Left ventricle myocardium inferior (tissue), 1 donor: ENCODE results near the gene MTX2. TPM values are rescaled to one million over a fixed set of nuclear protein-coding genes. Genes with fewer than 3 reads are reported as not detected.

ENCODE experiments used
- DNase-seq: peaks from one replicate; pipeline ENCODE4 v3.0.0-alpha.2; 2020
- H3K27ac ChIP-seq: fragments of 200-600 bp; replicated peaks from 2 replicates; pipeline ENCODE4 v1.8.0; 2021
- H3K27me3 ChIP-seq: fragments of 200-600 bp; 2 replicates; pipeline ENCODE4 v1.8.0; 2021; ENCODE audit warnings: low read depth
- H3K36me3 ChIP-seq: fragments of 200-600 bp; 2 replicates; pipeline ENCODE4 v1.8.0; 2021
- H3K4me1 ChIP-seq: fragments of 200-600 bp; 2 replicates; pipeline ENCODE4 v1.8.0; 2021
- H3K4me3 ChIP-seq: fragments of 200-600 bp; 2 replicates; pipeline ENCODE4 v1.8.0; 2021; ENCODE audit warnings: mild to moderate bottlenecking, moderate library complexity
- H3K9me3 ChIP-seq: fragments of 200-600 bp; replicated peaks from 2 replicates; pipeline ENCODE4 v1.8.0; 2021
- CTCF ChIP-seq: fragments of 200-600 bp; IDR thresholded peaks from 2 replicates; pipeline ENCODE4 v1.8.0; 2021; ENCODE audit warnings: antibody characterized with exemption, mild to moderate bottlenecking, borderline replicate concordance
- intact Hi-C: fragments of 100-400 bp; cut with micrococcal nuclease; formaldehyde crosslinking; loops from one replicate; pipeline ENCODE4 v1.11.0; 2022
- total RNA-seq: library from RNA; stranded (reverse); fragmentation: NEBNext Ultra II Directional; extraction: Animal tissue kit (Norgen Biotek cat#: 25700); gene quantifications from one replicate; pipeline ENCODE4 v1.2.1, GENCODE V29; 2021
- donor health status: DM: no; HTN: yes; CAD: no; lungs with severe emphysema.

The MTX2 gene
- total RNA-seq, 1 donor from 2014 or later, result 52.0 TPM

- TF ChIP-seq CTCF, result no peak
- H3K4me3 ChIP-seq, result no peak overlapping the region
- H3K9me3 ChIP-seq, result no peaks in the 10 kb centered on the region
- H3K27ac ChIP-seq, result no peak overlapping the region
- peaks cover 38% of the 10 kb centered on the region for H3K4me1 ChIP-seq
- no peaks in the 10 kb centered on the region for H3K27me3 ChIP-seq
- no peaks in the 10 kb centered on the region for H3K36me3 ChIP-seq
- intact Hi-C loops, result no loop called here
- DNase-seq, result no peak
Measured at GRCh38 chr2:176278927-176279326, 9.7 kb downstream of the MTX2 start.

- Histone ChIP-seq H3K4me3 (no peak overlapping the region), H3K27ac (no peak overlapping the region), H3K27me3 (no peaks in the 10 kb centered on the region), H3K9me3 (no peaks in the 10 kb centered on the region), H3K4me1 (peaks cover 27% of the 10 kb centered on the region), H3K36me3 (no peaks in the 10 kb centered on the region)
- DNase-seq, result no peak
- intact Hi-C loops, result no loop called here
- no peak for TF ChIP-seq CTCF
Measured at GRCh38 chr2:176280156-176280555, 10.9 kb downstream of the MTX2 start.

- intact Hi-C loops, result no loop called here
- Histone ChIP-seq H3K4me1 (peaks cover 21% of the 10 kb centered on the region), H3K9me3 (no peaks in the 10 kb centered on the region), H3K36me3 (no peaks in the 10 kb centered on the region), H3K4me3 (no peak overlapping the region), H3K27ac (no peak overlapping the region), H3K27me3 (no peaks in the 10 kb centered on the region)
- no peak for DNase-seq
- no peak for TF ChIP-seq CTCF
Measured at GRCh38 chr2:176280867-176281658, 11.8 kb downstream of the MTX2 start.

DNA sequence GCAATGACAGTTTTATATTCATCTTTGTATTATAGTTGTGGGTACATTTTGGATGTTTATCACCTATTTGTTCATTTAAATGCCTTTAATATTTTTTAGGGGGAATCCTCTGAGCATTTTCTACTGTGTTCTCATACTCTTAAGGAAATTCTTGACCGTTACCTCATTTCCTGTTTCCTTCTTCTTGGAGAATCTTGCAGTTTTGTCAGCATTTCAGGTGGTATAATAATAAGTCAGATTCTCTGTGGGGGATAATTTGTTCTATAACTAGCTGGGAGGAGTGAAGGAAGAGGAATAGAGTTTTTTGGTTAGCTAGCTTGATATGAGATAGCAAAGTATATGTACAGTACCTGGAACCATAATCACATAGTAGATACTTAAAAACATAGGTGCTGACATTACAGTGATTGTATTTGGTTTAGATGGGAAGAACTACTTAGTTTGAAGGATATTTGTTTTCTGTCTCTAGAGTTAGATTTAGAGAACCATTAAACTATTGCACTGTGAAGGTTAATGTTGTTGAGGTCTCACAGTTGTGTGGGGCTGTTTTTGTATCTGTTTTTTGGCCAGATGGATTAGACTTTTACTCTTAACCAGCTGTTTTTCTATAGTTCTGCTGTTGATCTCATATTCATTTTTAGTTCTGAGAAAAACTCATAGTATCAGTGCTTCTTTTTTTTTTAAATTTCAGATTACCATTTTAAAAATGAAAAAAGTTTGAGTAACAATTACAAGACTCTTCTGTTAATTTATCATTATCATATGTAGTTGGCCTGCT is 14.2 kb downstream of the MTX2 start:
- Histone ChIP-seq H3K9me3 (no peaks in the 10 kb centered on the region), H3K27me3 (no peaks in the 10 kb centered on the region), H3K4me3 (no peak overlapping the region), H3K36me3 (no peaks in the 10 kb centered on the region), H3K27ac (no peak overlapping the region), H3K4me1 (peaks cover 15% of the 10 kb centered on the region)
- no peak for TF ChIP-seq CTCF
- no peak for DNase-seq
- intact Hi-C loops, result no loop called here

- DNase-seq, result no peak
- no peak for TF ChIP-seq CTCF
- no peak overlapping the region for H3K27ac ChIP-seq
Measured at GRCh38 chr2:176284461-176285049, 15.3 kb downstream of the MTX2 start.

More at GRCh38 chr2:176284461-176285049, 15.3 kb downstream of the MTX2 start:
- Histone ChIP-seq H3K4me1 (peaks cover 20% of the 10 kb centered on the region), H3K36me3 (no peaks in the 10 kb centered on the region), H3K27me3 (no peaks in the 10 kb centered on the region), H3K9me3 (no peaks in the 10 kb centered on the region), H3K4me3 (no peak overlapping the region)
- intact Hi-C loops, result no loop called here
